Renal pelvis (tissue), 4 donors: ENCODE data around the gene CHST5. TPM values are rescaled to one million over a fixed set of nuclear protein-coding genes. Genes with fewer than 3 reads are reported as not detected.
"Not testable (repeated sequence)": the region's sequence is repeated elsewhere in the genome, so short reads cannot be mapped to it uniquely, and the experiment has no call there.

ENCODE experiments used
- DNase-seq: peaks from one replicate; pipeline ENCODE4 v3.0.0-alpha.2; 2013
- polyA plus RNA-seq, 3 donors: library from polyadenylated mRNA; unstranded; fragments of 120-200 nt; gene quantifications; one replicate each; pipeline ENCODE4 v1.2.1, GENCODE V29; 2013; ENCODE audit not compliant: insufficient read length in 3 of 3

Gene CHST5
- polyA plus RNA-seq, 3 donors = 0.47 to 1.3 (median 1.3) TPM

- DNase-seq = no peak
Observed at GRCh38 chr16:75506574-75506973, 29.3 kb downstream of the CHST5 start.

- DNase-seq = no peak
Observed at GRCh38 chr16:75506107-75506506, 29.8 kb downstream of the CHST5 start.

- no peak for DNase-seq
Observed at GRCh38 chr16:75503801-75504200, 32.1 kb downstream of the CHST5 start.

GRCh38 chr16:75502916-75503605 is 32.8 kb downstream of the CHST5 start:
- no peak for DNase-seq

GRCh38 chr16:75501820-75502219 is 34.1 kb downstream of the CHST5 start:
- DNase-seq = not testable (repeated sequence)

GRCh38 chr16:75501359-75501758 is 34.5 kb downstream of the CHST5 start:
- DNase-seq = no peak

GRCh38 chr16:75498605-75499322 is 37.1 kb downstream of the CHST5 start:
- not testable (repeated sequence) for DNase-seq

- DNase-seq = no peak
Observed at GRCh38 chr16:75497558-75497957, 38.4 kb downstream of the CHST5 start.

- no peak for DNase-seq
Observed at GRCh38 chr16:75495076-75495674, 40.7 kb downstream of the CHST5 start, which contains the start of gene CHST6. TSS of gene CHST6 (minus strand) at chr16:75495441. CDS start at chr16:75479828, 15,613 bp downstream.

- DNase-seq = no peak
Observed at GRCh38 chr16:75494661-75495075, 41.2 kb downstream of the CHST5 start.

- DNase-seq = no peak
Observed at GRCh38 chr16:75494184-75494583, 41.7 kb downstream of the CHST5 start.

GRCh38 chr16:75491876-75492275 is 44.0 kb downstream of the CHST5 start:
- DNase-seq = no peak

GRCh38 chr16:75488322-75488721 is 47.6 kb downstream of the CHST5 start:
- DNase-seq = no peak

- no peak for DNase-seq
Observed at GRCh38 chr16:75486676-75487313, 49.1 kb downstream of the CHST5 start.

- no peak for DNase-seq
Observed at GRCh38 chr16:75486014-75486675, 49.8 kb downstream of the CHST5 start.

GRCh38 chr16:75485230-75486013 is 50.5 kb downstream of the CHST5 start:
- DNase-seq = no peak

GRCh38 chr16:75483222-75483621 is 52.7 kb downstream of the CHST5 start:
- no peak for DNase-seq

- no peak for DNase-seq
Observed at GRCh38 chr16:75482434-75483205, 53.3 kb downstream of the CHST5 start.

- DNase-seq = no peak
Observed at GRCh38 chr16:75481475-75481874, 54.4 kb downstream of the CHST5 start.

- DNase-seq = no peak
Observed at GRCh38 chr16:75479421-75479990, 56.4 kb downstream of the CHST5 start.
